Psoas muscle (tissue), 8 donors: ENCODE results near the gene PDCL2. TPM values are rescaled to one million over a fixed set of nuclear protein-coding genes. Genes with fewer than 3 reads are reported as not detected.

Experiments
- ATAC-seq, 4 donors: fragments of 200-7000 bp; cut with Tn5 transposase; one replicate each; pipeline ENCODE4 v1.9.1; 2020; ENCODE audit warnings: moderate library complexity in 3 of 4, mild to moderate bottlenecking in 2 of 4
- DNase-seq, 2 donors: peaks; one replicate each; pipeline ENCODE4 v3.0.0-alpha.2; 2020
- H3K27ac ChIP-seq: fragments of 200-600 bp; one replicate; pipeline ENCODE4 v1.8.0; 2022
- H3K27me3 ChIP-seq, 3 donors: fragments of 200-600 bp in 1 of 3; one replicate each; pipeline versions ENCODE4 v1.6.1 to v1.8.0; 2013 to 2022; ENCODE audit warnings: low read length in 2 of 3, mild to moderate bottlenecking in 2 of 3, moderate library complexity in 1 of 3; ENCODE audit not compliant: insufficient read depth in 3 of 3
- H3K36me3 ChIP-seq, 2 donors: fragments of 200-600 bp in 1 of 2; one replicate each; pipeline versions ENCODE4 v1.6.1 to v1.8.0; 2013 to 2022; ENCODE audit warnings: low read depth in 1 of 2, mild to moderate bottlenecking in 1 of 2, moderate library complexity in 1 of 2; ENCODE audit not compliant: insufficient read depth in 1 of 2
- H3K4me1 ChIP-seq: fragments of 200-600 bp; one replicate; pipeline ENCODE4 v1.8.0; 2022
- H3K4me3 ChIP-seq: fragments of 200-600 bp; one replicate; pipeline ENCODE4 v1.8.0; 2022; ENCODE audit warnings: mild to moderate bottlenecking
- H3K9me3 ChIP-seq: fragments of 200-600 bp; one replicate; pipeline ENCODE4 v1.8.0; 2022
- WGBS, 3 donors: extraction: QIAGEN DNeasy Blood & Tissue Kit; methylation state at CpG; one replicate each; pipeline versions ENCODE4 v1.1.6 to v1.1.7; 2013; 5-methylcytosine and 5-hydroxymethylcytosine counted together
- intact Hi-C, 2 donors: fragments of 100-400 bp; cut with DNase I; formaldehyde crosslinking; loops; one replicate each; pipeline versions ENCODE4 v1.11.0 to v1.14.2; 2022
- polyA plus RNA-seq, 3 donors: library from polyadenylated mRNA; stranded (reverse); fragments of 200-250 nt; gene quantifications; one replicate each; pipeline ENCODE4 v1.2.3, GENCODE V29; 2013
- total RNA-seq, 4 donors: library from RNA; stranded (reverse); fragmentation: NEBNext Ultra II Directional in 2 of 4; extraction: Animal tissue kit (Norgen Biotek cat#: 25700) in 2 of 4; gene quantifications; one replicate each; pipeline versions ENCODE4 v1.2.1 to v1.2.4, GENCODE V29; 2021 to 2023
- TF ChIP-seq, protein P1 (sequence below): fragments of 200-600 bp; IDR thresholded peaks from one replicate; pipeline ENCODE4 v1.8.0; 2022; ENCODE audit warnings: antibody characterized with exemption
- donor health status: healthy with polysubstance abuse.
- donor health status: DM: no; HTN: no; CAD: no; lungs with moderate emphysema.
- donor health status: Bipolar disorder and iron deficiency.
- donor health status: healthy.
- donor health status: DM: yes; HTN: yes; CAD: no.
- donor health status: DM: no; HTN: no; CAD: no.
- donor health status: DM: no; HTN: no; CAD: no.
- donor health status: DM: yes; HTN: yes; CAD: no.

The PDCL2 gene
- total and polyA plus RNA-seq, 7 donors = not detected

DNA sequence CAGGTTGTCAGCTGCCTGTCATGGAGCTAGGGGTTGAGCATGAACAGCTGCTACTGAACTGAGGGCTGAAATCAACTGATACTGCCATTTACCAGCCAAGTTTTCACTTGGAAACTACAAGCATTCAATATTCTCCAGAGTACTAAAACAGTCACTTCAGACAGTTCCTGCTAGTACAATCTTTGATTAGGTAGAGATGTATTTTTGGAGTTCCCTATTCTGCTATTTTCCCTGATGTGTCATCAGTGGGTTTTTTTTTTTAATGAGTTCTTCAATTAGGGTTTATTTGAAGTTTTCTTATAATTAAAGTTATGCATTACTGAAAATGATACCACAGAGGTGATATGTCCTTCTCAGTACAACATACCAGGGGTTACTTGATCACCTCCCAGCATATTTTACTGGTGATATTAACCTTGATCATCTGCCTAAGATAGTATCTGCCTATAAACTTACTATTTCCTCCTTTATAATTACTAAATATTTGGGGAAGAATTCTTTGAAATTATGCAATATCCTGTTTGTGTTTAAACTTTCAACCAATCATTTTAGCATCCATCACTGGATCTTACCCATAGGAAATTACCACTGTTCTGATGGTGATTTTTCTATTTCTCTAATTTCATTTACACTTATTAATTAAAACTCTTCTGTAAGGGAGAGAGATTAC, 13.6 kb downstream of the PDCL2 start:
- TF ChIP-seq, protein P1, sequence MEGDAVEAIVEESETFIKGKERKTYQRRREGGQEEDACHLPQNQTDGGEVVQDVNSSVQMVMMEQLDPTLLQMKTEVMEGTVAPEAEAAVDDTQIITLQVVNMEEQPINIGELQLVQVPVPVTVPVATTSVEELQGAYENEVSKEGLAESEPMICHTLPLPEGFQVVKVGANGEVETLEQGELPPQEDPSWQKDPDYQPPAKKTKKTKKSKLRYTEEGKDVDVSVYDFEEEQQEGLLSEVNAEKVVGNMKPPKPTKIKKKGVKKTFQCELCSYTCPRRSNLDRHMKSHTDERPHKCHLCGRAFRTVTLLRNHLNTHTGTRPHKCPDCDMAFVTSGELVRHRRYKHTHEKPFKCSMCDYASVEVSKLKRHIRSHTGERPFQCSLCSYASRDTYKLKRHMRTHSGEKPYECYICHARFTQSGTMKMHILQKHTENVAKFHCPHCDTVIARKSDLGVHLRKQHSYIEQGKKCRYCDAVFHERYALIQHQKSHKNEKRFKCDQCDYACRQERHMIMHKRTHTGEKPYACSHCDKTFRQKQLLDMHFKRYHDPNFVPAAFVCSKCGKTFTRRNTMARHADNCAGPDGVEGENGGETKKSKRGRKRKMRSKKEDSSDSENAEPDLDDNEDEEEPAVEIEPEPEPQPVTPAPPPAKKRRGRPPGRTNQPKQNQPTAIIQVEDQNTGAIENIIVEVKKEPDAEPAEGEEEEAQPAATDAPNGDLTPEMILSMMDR = no peak
- intact Hi-C loops = no loop called here
- no peak overlapping the region for H3K27ac ChIP-seq
- DNase-seq (no peak), ATAC-seq (no peak)
- no peaks in the 10 kb centered on the region for H3K27me3 ChIP-seq
- H3K4me1 ChIP-seq = no peaks in the 10 kb centered on the region
- H3K36me3 ChIP-seq = no peaks in the 10 kb centered on the region
- no peak overlapping the region for H3K4me3 ChIP-seq
- H3K9me3 ChIP-seq = peaks cover 24% of the 10 kb centered on the region

DNA sequence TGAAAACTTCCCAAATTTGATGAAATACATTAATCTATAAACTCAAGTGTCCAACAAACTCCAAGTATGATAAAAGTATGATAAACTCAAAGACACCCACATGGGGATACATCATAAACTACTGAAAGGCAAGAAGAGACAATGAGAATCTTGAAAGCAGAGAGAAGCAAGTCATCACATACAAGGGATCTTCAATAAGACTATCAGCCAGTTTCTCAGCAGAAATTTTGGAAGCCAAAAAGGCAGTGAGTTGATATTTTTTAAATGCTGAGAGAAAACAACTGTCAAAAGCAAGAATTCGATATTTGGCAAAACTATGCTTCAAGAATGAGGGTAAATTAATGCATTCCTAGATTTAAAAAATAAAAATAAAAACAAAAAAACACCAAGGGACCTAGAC, 16.5 kb downstream of the PDCL2 start:
- Histone ChIP-seq H3K4me1 (no peaks in the 10 kb centered on the region), H3K27ac (no peak overlapping the region), H3K9me3 (peaks cover 21% of the 10 kb centered on the region), H3K36me3 (no peaks in the 10 kb centered on the region), H3K27me3 (no peaks in the 10 kb centered on the region), H3K4me3 (no peak overlapping the region)
- intact Hi-C loops = no loop called here
- 68 to 78% (median 69%) methylated on average over 1 of the region's 1 CpG for WGBS, 3 donors
- DNase-seq (no peak), ATAC-seq (no peak)
- TF ChIP-seq, protein P1 = no peak

DNA sequence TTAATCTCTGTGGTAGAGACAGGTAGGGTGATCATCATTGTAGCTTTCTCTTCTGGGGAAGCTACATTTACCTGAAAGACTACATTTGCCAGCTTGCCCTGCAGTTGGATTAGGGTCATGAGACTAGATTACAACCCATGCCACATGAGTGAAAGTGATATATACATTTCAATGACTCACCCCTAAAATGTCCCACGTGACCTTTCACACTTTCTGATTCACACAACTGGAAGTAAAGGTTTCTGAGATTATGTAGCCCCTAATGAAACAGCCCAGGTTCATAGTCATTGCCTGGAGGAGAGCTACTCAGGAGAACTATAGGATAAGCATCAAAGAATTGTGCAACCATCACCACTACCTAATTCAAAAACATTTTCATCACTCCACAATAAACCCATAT, 17.8 kb downstream of the PDCL2 start:
- no peaks in the 10 kb centered on the region for H3K36me3 ChIP-seq
- H3K4me1 ChIP-seq = no peaks in the 10 kb centered on the region
- intact Hi-C loops = no loop called here
- TF ChIP-seq, protein P1 = no peak
- peaks cover 21% of the 10 kb centered on the region for H3K9me3 ChIP-seq
- H3K4me3 ChIP-seq = no peak overlapping the region
- DNase-seq (no peak), ATAC-seq (no peak)
- H3K27me3 ChIP-seq = no peaks in the 10 kb centered on the region
- no peak overlapping the region for H3K27ac ChIP-seq
- WGBS, 3 donors = 50 to 60% (median 57%) methylated on average over 1 of the region's 1 CpG

DNA sequence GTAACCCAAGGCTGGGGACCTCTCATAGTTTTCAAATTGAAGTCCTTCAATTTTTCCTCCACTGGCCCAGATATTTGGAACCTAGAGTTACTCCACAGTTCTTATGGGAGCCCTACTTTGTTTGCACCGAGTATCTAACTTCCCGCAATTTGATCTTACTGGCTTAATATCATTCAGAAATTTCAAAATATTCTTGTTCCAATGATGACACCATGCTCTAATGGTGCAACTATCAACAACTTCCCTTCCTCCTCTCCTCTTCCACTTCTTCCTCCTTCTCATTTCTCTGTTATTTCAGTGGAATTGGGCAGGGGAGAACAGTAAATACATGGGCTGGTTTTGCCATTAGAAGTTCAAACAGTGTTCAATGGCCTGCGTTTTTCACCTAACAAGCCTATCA, 20.2 kb downstream of the PDCL2 start:
- no peaks in the 10 kb centered on the region for H3K27me3 ChIP-seq
- TF ChIP-seq, protein P1 = no peak
- H3K27ac ChIP-seq = no peak overlapping the region
- H3K4me3 ChIP-seq = no peak overlapping the region
- peaks cover 18% of the 10 kb centered on the region for H3K9me3 ChIP-seq
- DNase-seq (no peak), ATAC-seq (no peak)
- WGBS, 3 donors = 77 to 79% (median 77%) methylated on average over 3 of the region's 3 CpGs
- no peaks in the 10 kb centered on the region for H3K36me3 ChIP-seq
- no peaks in the 10 kb centered on the region for H3K4me1 ChIP-seq
- intact Hi-C loops = no loop called here

DNA sequence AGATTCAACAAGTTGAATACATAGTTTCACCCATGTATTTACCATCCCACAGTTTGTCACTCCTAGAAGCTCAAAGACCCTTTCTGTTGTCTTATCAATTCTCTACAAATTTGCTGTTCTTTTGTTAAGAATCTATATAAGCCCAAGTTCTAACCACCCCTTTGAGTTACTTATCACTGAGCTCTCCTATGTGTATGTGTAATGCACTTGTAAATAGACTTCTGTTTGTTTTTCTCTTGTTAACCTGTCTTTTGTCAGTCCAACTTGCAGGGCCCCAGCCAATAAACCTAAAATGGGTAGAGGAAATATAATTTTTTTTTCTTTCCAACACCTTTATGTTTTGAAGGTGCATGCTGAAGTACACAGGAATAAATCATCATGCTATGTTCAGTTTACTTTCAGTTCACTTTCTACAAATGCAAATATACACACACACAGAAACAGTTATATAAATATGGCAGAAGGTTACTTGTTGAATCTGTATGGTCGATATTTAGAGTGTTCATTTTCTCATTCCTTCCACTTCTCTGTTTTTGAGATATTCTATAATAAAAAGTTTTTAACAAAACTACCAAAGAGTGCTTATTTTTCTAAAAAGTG, 23.0 kb downstream of the PDCL2 start:
- TF ChIP-seq, protein P1 = no peak
- H3K27me3 ChIP-seq = no peaks in the 10 kb centered on the region
- H3K4me1 ChIP-seq = no peaks in the 10 kb centered on the region
- no peaks in the 10 kb centered on the region for H3K36me3 ChIP-seq
- no peak for DNase-seq
- no peak for ATAC-seq
- no peak overlapping the region for H3K27ac ChIP-seq
- intact Hi-C loops = no loop called here
- no peak overlapping the region for H3K4me3 ChIP-seq
- H3K9me3 ChIP-seq = no peaks in the 10 kb centered on the region
- 89 to 95% (median 90%) methylated on average over 1 of the region's 1 CpG for WGBS, 3 donors
